Measurements from ENCODE around the gene NPDC1.

GRCh38 chr9:137007108-137007815 is 38.7 kb downstream of the NPDC1 start:
- no peak for TF ChIP-seq POLR2A (IDR thresholded peaks at IDR 0.05)
- TF ChIP-seq CTCF (IDR thresholded peaks at IDR 0.05): no peak
